DMS53 treated with DMSO at 0.1 percent for 48 hours (cell line): Measurements from ENCODE around the gene RNF157.

Experiments used
- DNase-seq: peaks from one replicate; lab custom pipeline; 2025; ENCODE audit not compliant: unreplicated experiment; lab: John Stamatoyannopoulos, UW

The RNF157 gene

GRCh38 chr17:76240461-76241203, at the start of gene RNF157:
TSS of gene RNF157 (minus strand) at chr17:76240493. CDS start at chr17:76240240, 253 bp downstream.
- peak; percentile 37 for DNase-seq

- no peak for DNase-seq
These were observed 41.5 kb upstream of the RNF157 start for GRCh38 chr17:76281573-76282371.

GRCh38 chr17:76280650-76281049, 40.4 kb upstream of the RNF157 start:
- no peak for DNase-seq

GRCh38 chr17:76279742-76280287, 39.5 kb upstream of the RNF157 start:
- DNase-seq, result no peak

- peak; percentile 84 for DNase-seq
These were observed 38.9 kb upstream of the RNF157 start for GRCh38 chr17:76278952-76279741.

GRCh38 chr17:76278268-76278908, 38.1 kb upstream of the RNF157 start:
- DNase-seq, result no peak

GRCh38 chr17:76277300-76278267, 37.3 kb upstream of the RNF157 start:
- no peak for DNase-seq

GRCh38 chr17:76276461-76277299, 36.4 kb upstream of the RNF157 start:
- DNase-seq, result no peak

GRCh38 chr17:76276069-76276431, 35.8 kb upstream of the RNF157 start:
- no peak for DNase-seq

GRCh38 chr17:76275382-76276068, 35.2 kb upstream of the RNF157 start:
- no peak for DNase-seq

GRCh38 chr17:76274112-76274956, 34.0 kb upstream of the RNF157 start:
- peak; percentile 7 for DNase-seq

- no peak for DNase-seq
These were observed 33.3 kb upstream of the RNF157 start for GRCh38 chr17:76273445-76274111.

- no peak for DNase-seq
These were observed 32.5 kb upstream of the RNF157 start for GRCh38 chr17:76272541-76273444.

- no peak for DNase-seq
These were observed 31.6 kb upstream of the RNF157 start for GRCh38 chr17:76271669-76272540.
